ENCODE measurements around the gene TRMT2B. TPM values are rescaled to one million over a fixed set of nuclear protein-coding genes. Genes with fewer than 3 reads are reported as not detected.
A peak's percentile ranks its signal among the peaks of the same experiment; 100 is the strongest.

The TRMT2B gene
- polyA plus RNA-seq, 1 of the 3 experiments (the other 2 are of a cell fraction), result 7.2 TPM

DNA sequence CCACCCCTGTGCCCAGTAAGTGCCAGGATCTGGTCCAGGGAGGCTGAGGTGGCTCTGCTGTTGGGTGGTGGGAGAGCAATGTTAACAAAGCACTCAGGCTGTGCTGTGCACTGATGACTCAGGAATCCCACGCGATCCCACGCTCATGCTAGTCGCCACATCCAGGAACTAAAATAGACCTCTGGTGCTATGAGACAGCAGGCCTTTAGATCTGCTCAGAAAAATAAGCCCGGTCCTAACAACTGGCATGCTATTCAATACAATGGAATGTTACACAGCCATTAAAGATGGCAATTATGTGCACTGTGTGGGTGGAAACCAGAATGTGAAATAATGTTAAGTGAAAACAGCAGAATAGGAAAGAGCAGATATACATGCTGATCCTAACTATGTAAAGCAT lies 56.4 kb downstream of the TRMT2B start:
- Histone ChIP-seq H3F3A (replicated peaks; ENCODE audit: insufficient read depth) (no peaks in the 10 kb centered on the region), H3K4me1 (ENCODE audit: control insufficient read depth in 1 of 2, insufficient read depth in 2 of 2, low read depth in 1 of 2, low read length in 1 of 2) (no peaks in the 10 kb centered on the region), H3K36me3 (replicated peaks in 1 of 2; ENCODE audit: control insufficient read depth in 1 of 2, insufficient read depth in 2 of 2, low read length in 1 of 2) (no peaks in the 10 kb centered on the region), H3K4me2 (no peak overlapping the region), H3K27ac (ENCODE audit: low read depth in 2 of 2, low read length in 1 of 2) (peak overlapping the region in 1 of 2 experiments; percentile 59; a peak in 2 of 4 replicates), H3K9me3 (no peaks in the 10 kb centered on the region), H3K9ac (no peak overlapping the region), H3K4me3 (ENCODE audit: low read depth in 2 of 2, low read length in 1 of 2) (no peak overlapping the region), H3K79me2 (ENCODE audit: insufficient read depth) (no peaks in the 10 kb centered on the region), H4K20me1 (ENCODE audit: insufficient read depth) (no peaks in the 10 kb centered on the region), H2AFZ (ENCODE audit: low read depth) (no peak overlapping the region), H3K9me2 (no peaks in the 10 kb centered on the region), H3K27me3 (ENCODE audit: insufficient read depth) (no peaks in the 10 kb centered on the region)
- ChIA-PET CTCF (no interaction called here), POLR2A (no interaction called here)
- TF ChIP-seq, protein P1, sequence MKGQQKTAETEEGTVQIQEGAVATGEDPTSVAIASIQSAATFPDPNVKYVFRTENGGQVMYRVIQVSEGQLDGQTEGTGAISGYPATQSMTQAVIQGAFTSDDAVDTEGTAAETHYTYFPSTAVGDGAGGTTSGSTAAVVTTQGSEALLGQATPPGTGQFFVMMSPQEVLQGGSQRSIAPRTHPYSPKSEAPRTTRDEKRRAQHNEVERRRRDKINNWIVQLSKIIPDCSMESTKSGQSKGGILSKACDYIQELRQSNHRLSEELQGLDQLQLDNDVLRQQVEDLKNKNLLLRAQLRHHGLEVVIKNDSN (IDR thresholded peaks at IDR 0.05; ENCODE audit: borderline replicate concordance, low read depth), result no peak
- TF ChIP-seq RFX5 (IDR thresholded peaks at IDR 0.05; ENCODE audit: low read length), result no peak
- TF ChIP-seq, protein P2, sequence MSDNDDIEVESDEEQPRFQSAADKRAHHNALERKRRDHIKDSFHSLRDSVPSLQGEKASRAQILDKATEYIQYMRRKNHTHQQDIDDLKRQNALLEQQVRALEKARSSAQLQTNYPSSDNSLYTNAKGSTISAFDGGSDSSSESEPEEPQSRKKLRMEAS (IDR thresholded peaks at IDR 0.05; ENCODE audit: low read depth), result no peak
- TF ChIP-seq TAF1 (IDR thresholded peaks at IDR 0.05; ENCODE audit: borderline replicate concordance, low read depth, low read length), result no peak
- no peak for TF ChIP-seq RAD21 (IDR thresholded peaks at IDR 0.05; ENCODE audit: low read length)
- no peak for TF ChIP-seq SMC3 (IDR thresholded peaks at IDR 0.05; ENCODE audit: low read depth, low read length)
- TF ChIP-seq YY1 (IDR thresholded peaks at IDR 0.05; ENCODE audit: low read depth), result no peak
- TF ChIP-seq FOXM1 (IDR thresholded peaks at IDR 0.05; ENCODE audit: low read depth), result no peak
- TF ChIP-seq FOSL2 (IDR thresholded peaks at IDR 0.05; ENCODE audit: borderline replicate concordance, low read depth), result no peak
- TF ChIP-seq, protein P3, sequence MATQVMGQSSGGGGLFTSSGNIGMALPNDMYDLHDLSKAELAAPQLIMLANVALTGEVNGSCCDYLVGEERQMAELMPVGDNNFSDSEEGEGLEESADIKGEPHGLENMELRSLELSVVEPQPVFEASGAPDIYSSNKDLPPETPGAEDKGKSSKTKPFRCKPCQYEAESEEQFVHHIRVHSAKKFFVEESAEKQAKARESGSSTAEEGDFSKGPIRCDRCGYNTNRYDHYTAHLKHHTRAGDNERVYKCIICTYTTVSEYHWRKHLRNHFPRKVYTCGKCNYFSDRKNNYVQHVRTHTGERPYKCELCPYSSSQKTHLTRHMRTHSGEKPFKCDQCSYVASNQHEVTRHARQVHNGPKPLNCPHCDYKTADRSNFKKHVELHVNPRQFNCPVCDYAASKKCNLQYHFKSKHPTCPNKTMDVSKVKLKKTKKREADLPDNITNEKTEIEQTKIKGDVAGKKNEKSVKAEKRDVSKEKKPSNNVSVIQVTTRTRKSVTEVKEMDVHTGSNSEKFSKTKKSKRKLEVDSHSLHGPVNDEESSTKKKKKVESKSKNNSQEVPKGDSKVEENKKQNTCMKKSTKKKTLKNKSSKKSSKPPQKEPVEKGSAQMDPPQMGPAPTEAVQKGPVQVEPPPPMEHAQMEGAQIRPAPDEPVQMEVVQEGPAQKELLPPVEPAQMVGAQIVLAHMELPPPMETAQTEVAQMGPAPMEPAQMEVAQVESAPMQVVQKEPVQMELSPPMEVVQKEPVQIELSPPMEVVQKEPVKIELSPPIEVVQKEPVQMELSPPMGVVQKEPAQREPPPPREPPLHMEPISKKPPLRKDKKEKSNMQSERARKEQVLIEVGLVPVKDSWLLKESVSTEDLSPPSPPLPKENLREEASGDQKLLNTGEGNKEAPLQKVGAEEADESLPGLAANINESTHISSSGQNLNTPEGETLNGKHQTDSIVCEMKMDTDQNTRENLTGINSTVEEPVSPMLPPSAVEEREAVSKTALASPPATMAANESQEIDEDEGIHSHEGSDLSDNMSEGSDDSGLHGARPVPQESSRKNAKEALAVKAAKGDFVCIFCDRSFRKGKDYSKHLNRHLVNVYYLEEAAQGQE (IDR thresholded peaks at IDR 0.05; ENCODE audit: low read depth, low read length), result no peak
- TF ChIP-seq EZH2phosphoT487 (IDR thresholded peaks at IDR 0.05; ENCODE audit: borderline replicate concordance, low read depth), result no peak
- TF ChIP-seq NFIC (IDR thresholded peaks at IDR 0.05; ENCODE audit: borderline replicate concordance), result no peak
- TF ChIP-seq FOXJ3 (CRISPR knock-in tag; IDR thresholded peaks at IDR 0.05), result no peak
- no peak for TF ChIP-seq NRF1 (IDR thresholded peaks at IDR 0.05; ENCODE audit: low read depth, low read length)
- TF ChIP-seq RXRA (IDR thresholded peaks at IDR 0.05; ENCODE audit: borderline replicate concordance, low read depth), result no peak
- TF ChIP-seq, protein P4, sequence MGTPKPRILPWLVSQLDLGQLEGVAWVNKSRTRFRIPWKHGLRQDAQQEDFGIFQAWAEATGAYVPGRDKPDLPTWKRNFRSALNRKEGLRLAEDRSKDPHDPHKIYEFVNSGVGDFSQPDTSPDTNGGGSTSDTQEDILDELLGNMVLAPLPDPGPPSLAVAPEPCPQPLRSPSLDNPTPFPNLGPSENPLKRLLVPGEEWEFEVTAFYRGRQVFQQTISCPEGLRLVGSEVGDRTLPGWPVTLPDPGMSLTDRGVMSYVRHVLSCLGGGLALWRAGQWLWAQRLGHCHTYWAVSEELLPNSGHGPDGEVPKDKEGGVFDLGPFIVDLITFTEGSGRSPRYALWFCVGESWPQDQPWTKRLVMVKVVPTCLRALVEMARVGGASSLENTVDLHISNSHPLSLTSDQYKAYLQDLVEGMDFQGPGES (IDR thresholded peaks at IDR 0.05; ENCODE audit: low read depth, low read length), result no peak
- TF ChIP-seq SIN3A (IDR thresholded peaks at IDR 0.05; ENCODE audit: borderline replicate concordance, low read depth, low read length), result no peak
- TF ChIP-seq RCOR1 (IDR thresholded peaks at IDR 0.05; ENCODE audit: low read length), result no peak
- TF ChIP-seq MXI1 (IDR thresholded peaks at IDR 0.05; ENCODE audit: low read depth, low read length), result no peak
- TF ChIP-seq, protein P5, sequence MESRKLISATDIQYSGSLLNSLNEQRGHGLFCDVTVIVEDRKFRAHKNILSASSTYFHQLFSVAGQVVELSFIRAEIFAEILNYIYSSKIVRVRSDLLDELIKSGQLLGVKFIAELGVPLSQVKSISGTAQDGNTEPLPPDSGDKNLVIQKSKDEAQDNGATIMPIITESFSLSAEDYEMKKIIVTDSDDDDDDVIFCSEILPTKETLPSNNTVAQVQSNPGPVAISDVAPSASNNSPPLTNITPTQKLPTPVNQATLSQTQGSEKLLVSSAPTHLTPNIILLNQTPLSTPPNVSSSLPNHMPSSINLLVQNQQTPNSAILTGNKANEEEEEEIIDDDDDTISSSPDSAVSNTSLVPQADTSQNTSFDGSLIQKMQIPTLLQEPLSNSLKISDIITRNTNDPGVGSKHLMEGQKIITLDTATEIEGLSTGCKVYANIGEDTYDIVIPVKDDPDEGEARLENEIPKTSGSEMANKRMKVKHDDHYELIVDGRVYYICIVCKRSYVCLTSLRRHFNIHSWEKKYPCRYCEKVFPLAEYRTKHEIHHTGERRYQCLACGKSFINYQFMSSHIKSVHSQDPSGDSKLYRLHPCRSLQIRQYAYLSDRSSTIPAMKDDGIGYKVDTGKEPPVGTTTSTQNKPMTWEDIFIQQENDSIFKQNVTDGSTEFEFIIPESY (IDR thresholded peaks at IDR 0.05; ENCODE audit: borderline replicate concordance, low read depth), result no peak
- whole genome bisulfite sequencing (ENCODE audit: low lambda C conversion rate), result 19% methylated on average over 5 of the region's 5 CpGs
- DNase-seq, result no peak
